K562 (cell line): ENCODE data around the gene GLB1L3. TPM values are rescaled to one million over a fixed set of nuclear protein-coding genes. Genes with fewer than 3 reads are reported as not detected.

ENCODE experiments used
- ATAC-seq: fragments of 200-7000 bp; cut with Tn5 transposase; 3 replicates; pipeline ENCODE4 v1.9.1; 2020; ENCODE audit warnings: moderate library complexity
- BruUV-seq: library from RNA; stranded (reverse); fragments of 400-500 nt; replicated peaks from 2 replicates; lab custom pipeline; 2021; lab: Mats Ljungman, UMichigan
- CTCF ChIA-PET: fragments of 300-600 bp; formaldehyde crosslinking; extraction: SDS; loops from one replicate; lab custom pipeline; 2021; ENCODE audit warnings: low intra/inter-chr PET ratio; lab: Yijun Ruan, JAX
- POLR2A ChIA-PET: fragments of 300-600, 350-650 bp; sonication (Branson Sonifier 250); formaldehyde crosslinking; extraction: SDS; loops from one replicate; lab custom pipeline; 2021; ENCODE audit warnings: antibody characterized with exemption, inconsistent platforms; lab: Yijun Ruan, JAX
- DNase-seq, 4 experiments: peaks; one replicate each; pipeline versions ENCODE4 v3.0.0 to v3.0.0-alpha.2; 2011 to 2018; ENCODE audit warnings: low spot score in 3 of 4, mixed read lengths in 3 of 4; ENCODE audit errors: extremely low read depth in 1 of 4
- FAIRE-seq: peaks from 2 replicates; lab custom pipeline; 2011; peaks lifted over from hg19 to GRCh38; lab: Jason Lieb, UNC
- H2AFZ ChIP-seq: 2 replicates; pipeline ENCODE4 v1.6.0; 2011; ENCODE audit warnings: low read depth, low read length, control low read depth, inconsistent platforms
- H3K27ac ChIP-seq: fragments of 200-600 bp; 3 replicates; pipeline ENCODE4 v1.8.0; 2011; ENCODE audit warnings: low read depth, mild to moderate bottlenecking, control low read depth, inconsistent platforms, low read length, moderate library complexity, mixed read lengths; ENCODE audit errors: extremely low read depth
- H3K27me3 ChIP-seq, 2 experiments: fragments of 300-600 bp in 1 of 2; 2 replicates in 1 of 2; 3 replicates in 1 of 2; pipeline versions ENCODE4 v1.6.0 to v1.8.0; 2011; ENCODE audit warnings: inconsistent platforms in 2 of 2, low read length in 2 of 2, mild to moderate bottlenecking in 1 of 2, mixed read lengths in 1 of 2, moderate library complexity in 1 of 2; ENCODE audit not compliant: control insufficient read depth in 2 of 2, insufficient read depth in 2 of 2
- H3K36me3 ChIP-seq: fragments of 300-600 bp; 3 replicates; pipeline ENCODE4 v1.8.0; 2011; ENCODE audit warnings: mild to moderate bottlenecking, low read length, inconsistent platforms; ENCODE audit not compliant: control insufficient read depth, insufficient read depth
- H3K4me1 ChIP-seq, 2 experiments: fragments of 200-600 bp in 1 of 2; replicated peaks in 1 of 2; 2 replicates in 1 of 2; 3 replicates in 1 of 2; pipeline versions ENCODE4 v1.5.1 to v1.8.0; 2011; ENCODE audit warnings: inconsistent platforms in 2 of 2, low read length in 2 of 2, mild to moderate bottlenecking in 1 of 2, mixed read lengths in 1 of 2, moderate library complexity in 1 of 2; ENCODE audit not compliant: control insufficient read depth in 2 of 2, insufficient read depth in 2 of 2
- H3K4me2 ChIP-seq: 2 replicates; pipeline ENCODE4 v1.6.1; 2011; ENCODE audit warnings: low read length, control low read depth, inconsistent platforms, mixed read lengths; ENCODE audit not compliant: insufficient read depth
- H3K4me3 ChIP-seq: fragments of 200-600 bp; sonication (generic), shearing (Covaris generic); 2 replicates; pipeline ENCODE4 v1.5.1; 2016; ENCODE audit warnings: control low read depth, inconsistent platforms
- H3K79me2 ChIP-seq: fragments of 200-600 bp; 3 replicates; pipeline ENCODE4 v1.8.0; 2011; ENCODE audit warnings: low read length, inconsistent platforms; ENCODE audit not compliant: control insufficient read depth, insufficient read depth
- H3K9ac ChIP-seq, 2 experiments: 2 replicates each; pipeline versions ENCODE4 v1.6.0 to v1.6.1; 2011; ENCODE audit warnings: low read depth in 2 of 2, low read length in 2 of 2, control low read depth in 1 of 2, inconsistent platforms in 1 of 2, mild to moderate bottlenecking in 1 of 2, mixed read lengths in 1 of 2; ENCODE audit not compliant: insufficient read depth in 1 of 2
- H3K9me1 ChIP-seq: one replicate; pipeline ENCODE4 v1.6.0; 2011; ENCODE audit warnings: inconsistent platforms, mild to moderate bottlenecking, low read length, moderate library complexity; ENCODE audit not compliant: control insufficient read depth, insufficient read depth
- H3K9me3 ChIP-seq: replicated peaks from 2 replicates; pipeline ENCODE4 v1.5.1; 2011; ENCODE audit warnings: low read depth, low read length, inconsistent platforms; ENCODE audit not compliant: control insufficient read depth, insufficient read depth
- H4K20me1 ChIP-seq: replicated peaks from 2 replicates; pipeline ENCODE4 v1.6.1; 2011; ENCODE audit warnings: low read length, inconsistent platforms, mixed read lengths; ENCODE audit not compliant: control insufficient read depth, insufficient read depth
- BMI1 ChIP-seq: fragments of 150-350 bp; IDR thresholded peaks from 2 replicates; pipeline ENCODE4 v1.6.1; 2014; ENCODE audit warnings: low read length
- ETS1 ChIP-seq: conservative IDR thresholded peaks from 2 replicates; pipeline ENCODE4 v1.6.1; 2011; ENCODE audit warnings: low read depth, mild to moderate bottlenecking, low read length; ENCODE audit not compliant: control insufficient read depth
- ID3 ChIP-seq, 2 experiments: fragments of 250-450 bp in 1 of 2; fragments of 450-650 bp in 1 of 2; sonication (Bioruptor Pico) in 1 of 2; IDR thresholded peaks; 2 replicates each; pipeline versions ENCODE4 v1.6.1 to v1.8.0; 2016 to 2021; ENCODE audit warnings: mild to moderate bottlenecking in 2 of 2, moderate library complexity in 2 of 2, missing compliant biosample characterization in 1 of 2, missing genetic modification characterization in 1 of 2
- MBD2 ChIP-seq: sonication (generic); IDR thresholded peaks from 2 replicates; pipeline ENCODE4 v1.6.1; 2016; ENCODE audit warnings: low read depth, borderline replicate concordance
- NCOA6 ChIP-seq: fragments of 450-650 bp; IDR thresholded peaks from 2 replicates; pipeline ENCODE4 v1.6.1; 2017; ENCODE audit warnings: mild to moderate bottlenecking
- NFIC ChIP-seq: fragments of 450-650 bp; IDR thresholded peaks from 2 replicates; pipeline ENCODE4 v1.6.1; 2017; ENCODE audit warnings: mild to moderate bottlenecking, inconsistent platforms
- OTX1 ChIP-seq: fragments of 450-650 bp; formaldehyde crosslinking; IDR thresholded peaks from 2 replicates; pipeline ENCODE4 v1.4.0; 2022; ENCODE audit warnings: mild to moderate bottlenecking
- PPARD ChIP-seq: fragments of 250-450 bp; sonication (Bioruptor Pico); IDR thresholded peaks from 2 replicates; pipeline ENCODE4 v1.8.0; 2022; ENCODE audit warnings: inconsistent platforms, mild to moderate bottlenecking, moderate library complexity
- SMAD3 ChIP-seq: fragments of 450-650 bp; formaldehyde crosslinking; conservative IDR thresholded peaks from 2 replicates; pipeline ENCODE4 v1.4.0; 2020; ENCODE audit warnings: mild to moderate bottlenecking
- TEAD2 ChIP-seq: fragments of 450-650 bp; IDR thresholded peaks from 2 replicates; pipeline ENCODE4 v1.6.1; 2016; ENCODE audit warnings: missing genetic modification characterization, control low read depth, missing compliant biosample characterization
- USF1 ChIP-seq: sonication (generic); formaldehyde crosslinking; IDR thresholded peaks from 2 replicates; pipeline ENCODE4 v1.9.0; 2022; ENCODE audit warnings: mild to moderate bottlenecking, missing genetic modification reagents
- ZFX ChIP-seq: sonication (generic); formaldehyde crosslinking; IDR thresholded peaks from 2 replicates; pipeline ENCODE4 v1.8.0; 2022; ENCODE audit warnings: mild to moderate bottlenecking, missing genetic modification reagents, moderate library complexity
- ZNF644 ChIP-seq: fragments of 200-800 bp; sonication (Bioruptor generic); IDR thresholded peaks from 2 replicates; pipeline ENCODE4 v1.6.1; 2016; ENCODE audit warnings: low read depth, missing genetic modification characterization, missing compliant biosample characterization
- ZNF668 ChIP-seq: fragments of 250-450 bp; sonication (Bioruptor Pico); IDR thresholded peaks from 2 replicates; pipeline ENCODE4 v1.8.0; 2022; ENCODE audit warnings: mild to moderate bottlenecking, inconsistent platforms
- WGBS: fragments of 100-300 bp; shearing (Covaris generic); methylation state at CpG from one replicate; pipeline ENCODE4 v1.1.6; 2016; ENCODE audit warnings: low coverage, mixed read lengths; ENCODE audit not compliant: insufficient coverage; ENCODE audit errors: missing lambda C conversion rate; 5-methylcytosine and 5-hydroxymethylcytosine counted together
- in situ Hi-C: fragments of 300-500 bp; cut with MboI; formaldehyde crosslinking; loops from 4 replicates; pipeline ENCODE4 v1.15.0; 2018; ENCODE audit warnings: inconsistent platforms, mixed read lengths
- intact Hi-C: fragments of 100-400 bp; cut with micrococcal nuclease; formaldehyde crosslinking; loops from 2 replicates; pipeline ENCODE4 v1.14.2; 2022
- polyA plus RNA-seq, 8 experiments: library from polyadenylated mRNA; depleted of rRNA in 4 of 8; stranded (reverse) in 5 of 8; unstranded in 3 of 8; fragments of >200 nt; fragmentation: Nextera tagmentation in 2 of 8; fragmentation: Illumina TruSeq in 1 of 8; extraction: Ambion mirVana in 2 of 8; extraction: Trizol in 1 of 8; gene quantifications; 2 replicates each; pipeline versions ENCODE4 v1.2.1 to v1.2.3, GENCODE V29; 2011 to 2014; ENCODE audit warnings: inconsistent platforms in 1 of 8, missing spikeins in 1 of 8
- total RNA-seq, 7 experiments: library from RNA; depleted of rRNA in 6 of 7; stranded (reverse); fragments of >200 nt in 6 of 7; fragmentation: Illumina TruSeq in 2 of 7; extraction: Trizol in 2 of 7; gene quantifications; 2 replicates each; pipeline versions ENCODE4 v1.2.1 to v1.2.3, GENCODE V29; 2011 to 2021; ENCODE audit warnings: low replicate concordance in 1 of 7

The GLB1L3 gene
- total and polyA plus RNA-seq, 9 of the 15 experiments (the other 6 are each of a cell fraction or from before 2014, with no cell fraction given) = 0.18 to 3.3 (median 0.49) TPM

GRCh38 chr11:134242376-134242775, 33.8 kb upstream of the GLB1L3 start:
- TF ChIP-seq OTX1 (CRISPR knock-in tag) = no peak
- TF ChIP-seq NCOA6 = no peak
- TF ChIP-seq ZFX (CRISPR knock-in tag) = no peak
- no peak for TF ChIP-seq BMI1
- TF ChIP-seq ZNF644 (tag) = no peak
- no peak for TF ChIP-seq ZNF668
- TF ChIP-seq SMAD3 = no peak
- no peak for TF ChIP-seq NFIC
- TF ChIP-seq, all 486 proteins: peak for 0
- H3K9me1 ChIP-seq = no peaks in the 10 kb centered on the region
- POLR2A ChIA-PET = no interaction called here
- no peak overlapping the region for H2AFZ ChIP-seq
- no peaks in the 10 kb centered on the region for H3K27me3 ChIP-seq
- ATAC-seq (no peak), DNase-seq (no peak), FAIRE-seq (no peak)
- intact Hi-C loops (no loop called here), in situ Hi-C loops (no loop called here)
- no TSS peak for BruUV-seq
- no peak overlapping the region for H3K27ac ChIP-seq
- H3K4me1 ChIP-seq = peaks cover 2 to 3% of the 10 kb centered on the region in 2 experiments; a peak in 2 of 5 replicates
- no peaks in the 10 kb centered on the region for H3K79me2 ChIP-seq
- H3K4me3 ChIP-seq = no peak overlapping the region
- H4K20me1 ChIP-seq = no peaks in the 10 kb centered on the region
- no peak overlapping the region for H3K9ac ChIP-seq
- 93% methylated on average over 9 of the region's 9 CpGs for WGBS
- peaks cover 82% of the 10 kb centered on the region; the same call in 2 of the 3 replicates for H3K36me3 ChIP-seq
- no peaks in the 10 kb centered on the region for H3K9me3 ChIP-seq
- H3K4me2 ChIP-seq = no peak overlapping the region
- CTCF ChIA-PET = no interaction called here

- no peak for ATAC-seq
- Histone ChIP-seq H3K27ac (no peak overlapping the region), H3K4me3 (no peak overlapping the region), H2AFZ (no peak overlapping the region), H3K36me3 (peaks cover 97% of the 10 kb centered on the region), H4K20me1 (no peaks in the 10 kb centered on the region), H3K4me1 (peaks cover 0 to 5% of the 10 kb centered on the region in 2 experiments; a peak in 1 of 5 replicates), H3K9ac (no peak overlapping the region), H3K4me2 (no peak overlapping the region), H3K27me3 (no peaks in the 10 kb centered on the region), H3K9me3 (no peaks in the 10 kb centered on the region), H3K9me1 (no peaks in the 10 kb centered on the region), H3K79me2 (no peaks in the 10 kb centered on the region)
- no TSS peak for BruUV-seq
- POLR2A ChIA-PET = interaction anchor here (0.6 to 1.4 kb wide), 3 partner anchors 10 to 127 kb away, joined by 3 to 5 read pairs (median 4); no protein-coding TSS in a partner anchor
- CTCF ChIA-PET = no interaction called here
- 96% methylated on average over 3 of the region's 4 CpGs for WGBS
- DNase-seq = no peak
- FAIRE-seq = no peak
- intact Hi-C loops = loop anchor here (2.0 kb wide), 1 partner anchor 37 kb away; no protein-coding TSS in a partner anchor
- in situ Hi-C loops = no loop called here
- TF ChIP-seq USF1 (no peak), ETS1 (no peak), PPARD (CRISPR knock-in tag) (no peak), MBD2 (no peak), TEAD2 (no peak), ID3 (CRISPR knock-in tag; IDR thresholded peaks at IDR 0.05) (no peak), ID3 (tag; IDR thresholded peaks at IDR 0.05) (no peak)
Observed at GRCh38 chr11:134243913-134244312, 32.3 kb upstream of the GLB1L3 start.
